Coronary artery (tissue), 2 donors: ENCODE results near the gene ACTL10.
A peak's percentile ranks its signal among the peaks of the same experiment; 100 is the strongest.

Experiments used
- DNase-seq: peaks from one replicate; pipeline ENCODE4 v3.0.0-alpha.2; 2017; ENCODE audit warnings: low spot score
- H3K27ac ChIP-seq, 2 donors: fragments of 200-600 bp; sonication (generic); one replicate each; pipeline ENCODE4 v1.5.1; 2016 to 2019
- H3K4me3 ChIP-seq: fragments of 200-600 bp; sonication (generic); 2 replicates; pipeline ENCODE4 v1.5.1; 2016; ENCODE audit warnings: mild to moderate bottlenecking, moderate library complexity
- TF ChIP-seq, protein P1 (sequence below): fragments of 200-600 bp; sonication (generic); IDR thresholded peaks from one replicate; pipeline ENCODE4 v1.5.1; 2019; ENCODE audit warnings: antibody characterized with exemption

Gene ACTL10

DNA sequence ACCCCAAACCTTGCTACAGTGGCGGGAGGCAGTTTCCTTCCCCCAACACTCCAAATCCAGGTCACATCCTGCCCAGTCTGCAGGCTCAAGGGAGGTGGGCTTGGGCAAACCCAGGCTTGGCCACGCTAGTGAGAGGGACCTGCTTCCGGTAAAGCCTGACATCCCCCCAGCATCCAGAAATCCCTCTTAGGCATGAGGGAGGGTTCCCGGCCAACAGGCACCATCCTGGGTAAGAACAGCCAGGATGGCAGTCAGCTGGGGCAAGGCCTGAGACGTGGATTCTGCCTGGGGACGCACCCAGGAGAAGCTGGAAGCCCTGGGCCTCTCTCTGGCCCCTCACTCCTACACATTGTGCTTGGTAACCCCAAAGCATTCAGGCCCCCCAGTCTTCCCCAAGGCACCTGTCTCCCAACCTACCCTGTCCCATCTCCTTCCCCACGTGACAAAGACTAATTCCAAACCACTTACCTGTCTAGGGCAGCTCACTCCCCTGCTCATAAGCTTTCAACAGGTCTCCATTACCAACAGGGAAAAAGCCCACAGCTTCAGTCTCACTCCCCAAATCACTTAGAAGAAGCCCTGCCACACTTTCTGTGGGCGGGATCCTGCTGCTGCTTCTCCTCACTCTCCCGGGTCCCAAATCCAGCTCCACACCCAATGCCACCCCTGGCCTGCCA lies 2.5 kb upstream of the ACTL10 start:
- TF ChIP-seq, protein P1, sequence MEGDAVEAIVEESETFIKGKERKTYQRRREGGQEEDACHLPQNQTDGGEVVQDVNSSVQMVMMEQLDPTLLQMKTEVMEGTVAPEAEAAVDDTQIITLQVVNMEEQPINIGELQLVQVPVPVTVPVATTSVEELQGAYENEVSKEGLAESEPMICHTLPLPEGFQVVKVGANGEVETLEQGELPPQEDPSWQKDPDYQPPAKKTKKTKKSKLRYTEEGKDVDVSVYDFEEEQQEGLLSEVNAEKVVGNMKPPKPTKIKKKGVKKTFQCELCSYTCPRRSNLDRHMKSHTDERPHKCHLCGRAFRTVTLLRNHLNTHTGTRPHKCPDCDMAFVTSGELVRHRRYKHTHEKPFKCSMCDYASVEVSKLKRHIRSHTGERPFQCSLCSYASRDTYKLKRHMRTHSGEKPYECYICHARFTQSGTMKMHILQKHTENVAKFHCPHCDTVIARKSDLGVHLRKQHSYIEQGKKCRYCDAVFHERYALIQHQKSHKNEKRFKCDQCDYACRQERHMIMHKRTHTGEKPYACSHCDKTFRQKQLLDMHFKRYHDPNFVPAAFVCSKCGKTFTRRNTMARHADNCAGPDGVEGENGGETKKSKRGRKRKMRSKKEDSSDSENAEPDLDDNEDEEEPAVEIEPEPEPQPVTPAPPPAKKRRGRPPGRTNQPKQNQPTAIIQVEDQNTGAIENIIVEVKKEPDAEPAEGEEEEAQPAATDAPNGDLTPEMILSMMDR = no peak
- peak overlapping the region; percentile 81 for H3K4me3 ChIP-seq
- peak overlapping the region; percentile 88 to 95 for H3K27ac ChIP-seq
- DNase-seq = no peak

- H3K4me3 ChIP-seq = no peak overlapping the region
- H3K27ac ChIP-seq = peak overlapping the region; percentile 88 to 95
- TF ChIP-seq, protein P1 = no peak
- no peak for DNase-seq
Measured at GRCh38 chr20:33664762-33665144, 2.0 kb upstream of the ACTL10 start.

GRCh38 chr20:33667245-33667675 lies 517 bp downstream of the ACTL10 start:
- Histone ChIP-seq H3K27ac (peak overlapping the region; percentile 93), H3K4me3 (peak overlapping the region; percentile 84)
- TF ChIP-seq, protein P1 = no peak
- DNase-seq = no peak

GRCh38 chr20:33667676-33668465 lies 1.1 kb downstream of the ACTL10 start:
- peak; percentile 88 for DNase-seq
- TF ChIP-seq, protein P1 = peak; percentile 94
- Histone ChIP-seq H3K4me3 (peak overlapping the region; percentile 84), H3K27ac (peak overlapping the region; percentile 93)

- no peak for DNase-seq
- TF ChIP-seq, protein P1 = no peak
- Histone ChIP-seq H3K27ac (peak overlapping the region; percentile 93), H3K4me3 (peak overlapping the region; percentile 84)
Measured at GRCh38 chr20:33668466-33669155, 1.9 kb downstream of the ACTL10 start.

- no peak overlapping the region for H3K4me3 ChIP-seq
- H3K27ac ChIP-seq = peak overlapping the region in 1 of 2 donors; percentile 63
- DNase-seq = no peak
- TF ChIP-seq, protein P1 = no peak
Measured at GRCh38 chr20:33669224-33669623, 2.5 kb downstream of the ACTL10 start.
